ENCODE results near the gene ERCC3. TPM values are rescaled to one million over a fixed set of nuclear protein-coding genes. Genes with fewer than 3 reads are reported as not detected.

The ERCC3 gene
- total and polyA plus RNA-seq, 2 of the 13 experiments (the other 11 are each of a cell fraction or from before 2014, with no cell fraction given): 49.7 to 64.6 TPM

- Histone ChIP-seq H3K4me1 (ENCODE audit: insufficient read depth, low read length) (peaks cover 5% of the 10 kb centered on the region; the same call in 1 of the 2 replicates), H3K9me3 (ENCODE audit: low read length) (no peaks in the 10 kb centered on the region), H3K4me3 (replicated peaks in 1 of 3; ENCODE audit: insufficient read depth in 1 of 3, low read depth in 2 of 3, low read length in 3 of 3) (no peak overlapping the region), H3K27ac (ENCODE audit: extremely low read length, insufficient read depth, low read length) (no peak overlapping the region), H3K79me2 (ENCODE audit: insufficient read depth, low read length) (no peaks in the 10 kb centered on the region), H4K20me1 (ENCODE audit: insufficient read depth, low read length) (no peaks in the 10 kb centered on the region), H2AFZ (ENCODE audit: low read length) (no peak overlapping the region), H3K9ac (ENCODE audit: insufficient read depth, low read depth, low read length) (no peak overlapping the region), H3K36me3 (replicated peaks in 1 of 2; ENCODE audit: control insufficient read depth in 1 of 2, insufficient read depth in 2 of 2, low read length in 2 of 2) (peaks cover 24 to 43% of the 10 kb centered on the region in 2 experiments), H3K27me3 (ENCODE audit: control insufficient read depth in 1 of 2, insufficient read depth in 2 of 2, low read length in 2 of 2) (no peaks in the 10 kb centered on the region), H3K4me2 (ENCODE audit: low read depth, low read length) (no peak overlapping the region)
- WGBS (ENCODE audit: low lambda C conversion rate): 100% methylated on average over 4 of the region's 6 CpGs
- in situ Hi-C loops (cut with HindIII; ENCODE audit: extremely low pct_ligation_motif_present, low pct_unique_long_range_greater_than_20kb) (no loop called here), intact Hi-C loops (cut with micrococcal nuclease; ENCODE audit: unreplicated experiment) (no loop called here)
- no peak for FAIRE-seq
- CTCF ChIA-PET (ENCODE audit: low intra/inter-chr PET ratio, low total read pairs): no interaction called here
- BruUV-seq (replicated peaks): no TSS peak
- peak; percentile 45; the same call in 2 of the 3 replicates for ATAC-seq
- no peak for DNase-seq (ENCODE audit: low spot score)
- POLR2A ChIA-PET: no interaction called here
- no peak for TF ChIP-seq GPN1 (CRISPR knock-in tag; IDR thresholded peaks at IDR 0.05; ENCODE audit: borderline replicate concordance)
- no peak for TF ChIP-seq ZNF788 (CRISPR knock-in tag; IDR thresholded peaks at IDR 0.05; ENCODE audit: borderline replicate concordance)
- TF ChIP-seq ZNF362 (CRISPR knock-in tag; IDR thresholded peaks at IDR 0.05; ENCODE audit: borderline replicate concordance): no peak
- no peak for TF ChIP-seq ZNF136 (CRISPR knock-in tag; IDR thresholded peaks at IDR 0.05; ENCODE audit: low read depth)
- TF ChIP-seq NR2C2 (CRISPR knock-in tag; IDR thresholded peaks at IDR 0.05; ENCODE audit: borderline replicate concordance): no peak
- TF ChIP-seq AFF4 (CRISPR knock-in tag; IDR thresholded peaks at IDR 0.05): no peak
- TF ChIP-seq THAP7 (CRISPR knock-in tag; IDR thresholded peaks at IDR 0.05): no peak
- TF ChIP-seq ZFP36L2 (CRISPR knock-in tag; IDR thresholded peaks at IDR 0.05): no peak
- no peak for TF ChIP-seq ZNF180 (CRISPR knock-in tag; IDR thresholded peaks at IDR 0.05; ENCODE audit: borderline replicate concordance, low read depth)
- no peak for TF ChIP-seq KDM1A (CRISPR knock-in tag; IDR thresholded peaks at IDR 0.05)
These were observed 38.2 kb downstream of the ERCC3 start for GRCh38 chr2:127255721-127256120.
